Stimulated activated naive CD8-positive, alpha-beta T cell treated with anti-CD3 and anti-CD28 coated beads, Interleukin-15, Interleukin-2, amounts not matched to agents 100 ng/mL and 50 ng/mL, for 24 hours (primary cell): ENCODE results near the gene OR51B5.
"Not testable (repeated sequence)": the region's sequence is repeated elsewhere in the genome, so short reads cannot be mapped to it uniquely, and the experiment has no call there.

Experiments
- H3K27ac Mint-ChIP-seq: one replicate; pipeline ENCODE4 v1.8.0; 2021; ENCODE audit warnings: mild to moderate bottlenecking, mixed read lengths
- H3K27me3 Mint-ChIP-seq: one replicate; pipeline ENCODE4 v1.8.0; 2021; ENCODE audit warnings: mixed read lengths
- H3K36me3 Mint-ChIP-seq: one replicate; pipeline ENCODE4 v1.8.0; 2021; ENCODE audit warnings: low read depth, mixed read lengths
- H3K4me1 Mint-ChIP-seq: one replicate; pipeline ENCODE4 v1.8.0; 2021; ENCODE audit warnings: low read depth, mixed read lengths
- H3K4me3 Mint-ChIP-seq: one replicate; pipeline ENCODE4 v1.8.0; 2021; ENCODE audit warnings: mild to moderate bottlenecking, mixed read lengths
- H3K9me3 Mint-ChIP-seq: one replicate; pipeline ENCODE4 v1.8.0; 2021; ENCODE audit warnings: mixed read lengths

Gene OR51B5

GRCh38 chr11:5343474-5344335 lies at the start of gene OR51B5:
OR51B5 (minus strand) TSS chr11:5343524; CDS start chr11:5343524, 0 bp downstream.
- no peak within 1 kb of the TSS for H3K27ac Mint-ChIP-seq
- H3K36me3 Mint-ChIP-seq, result no peaks in the 10 kb centered on the region
- no peaks in the 10 kb centered on the region for H3K9me3 Mint-ChIP-seq
- H3K27me3 Mint-ChIP-seq, result peaks cover 4% of the 10 kb centered on the region
- no peak within 1 kb of the TSS for H3K4me3 Mint-ChIP-seq
- H3K4me1 Mint-ChIP-seq, result no peaks in the 10 kb centered on the region

- no peak overlapping the region for H3K4me3 Mint-ChIP-seq
- no peaks in the 10 kb centered on the region for H3K36me3 Mint-ChIP-seq
- H3K4me1 Mint-ChIP-seq, result no peaks in the 10 kb centered on the region
- no peaks in the 10 kb centered on the region for H3K27me3 Mint-ChIP-seq
- no peak overlapping the region for H3K27ac Mint-ChIP-seq
- H3K9me3 Mint-ChIP-seq, result no peaks in the 10 kb centered on the region
These were observed 46.9 kb upstream of the OR51B5 start for GRCh38 chr11:5390210-5390609.

GRCh38 chr11:5384335-5384734 lies 41.0 kb upstream of the OR51B5 start:
- Mint-ChIP-seq H3K4me3 (no peak overlapping the region), H3K27ac (no peak overlapping the region), H3K9me3 (no peaks in the 10 kb centered on the region), H3K4me1 (no peaks in the 10 kb centered on the region), H3K36me3 (no peaks in the 10 kb centered on the region), H3K27me3 (no peaks in the 10 kb centered on the region)

GRCh38 chr11:5383576-5383975 lies 40.3 kb upstream of the OR51B5 start, which contains the start of gene OR51M1:
OR51M1 (plus strand) TSS chr11:5383812; CDS start chr11:5389399, 5,587 bp downstream.
- Mint-ChIP-seq H3K4me3 (no peak within 1 kb of the TSS), H3K4me1 (no peaks in the 10 kb centered on the region), H3K36me3 (no peaks in the 10 kb centered on the region), H3K9me3 (no peaks in the 10 kb centered on the region), H3K27me3 (no peaks in the 10 kb centered on the region), H3K27ac (no peak within 1 kb of the TSS)

- Mint-ChIP-seq H3K27me3 (no peaks in the 10 kb centered on the region), H3K27ac (no peak overlapping the region), H3K4me1 (no peaks in the 10 kb centered on the region), H3K4me3 (no peak overlapping the region), H3K9me3 (no peaks in the 10 kb centered on the region), H3K36me3 (no peaks in the 10 kb centered on the region)
These were observed 37.5 kb upstream of the OR51B5 start for GRCh38 chr11:5380740-5381342.

GRCh38 chr11:5369789-5370188 lies 26.5 kb upstream of the OR51B5 start:
- H3K4me1 Mint-ChIP-seq, result no peaks in the 10 kb centered on the region
- no peak overlapping the region for H3K4me3 Mint-ChIP-seq
- no peaks in the 10 kb centered on the region for H3K36me3 Mint-ChIP-seq
- H3K27ac Mint-ChIP-seq, result no peak overlapping the region
- H3K27me3 Mint-ChIP-seq, result peaks cover 10% of the 10 kb centered on the region
- peaks cover 6% of the 10 kb centered on the region for H3K9me3 Mint-ChIP-seq

GRCh38 chr11:5368502-5369043 lies 25.2 kb upstream of the OR51B5 start:
- H3K27ac Mint-ChIP-seq, result no peak overlapping the region

GRCh38 chr11:5367448-5368074 lies 24.2 kb upstream of the OR51B5 start:
- no peaks in the 10 kb centered on the region for H3K4me1 Mint-ChIP-seq
- H3K27ac Mint-ChIP-seq, result no peak overlapping the region
- no peaks in the 10 kb centered on the region for H3K36me3 Mint-ChIP-seq
- no peak overlapping the region for H3K4me3 Mint-ChIP-seq
- peaks cover 4% of the 10 kb centered on the region for H3K27me3 Mint-ChIP-seq
- peaks cover under 1% of the 10 kb centered on the region for H3K9me3 Mint-ChIP-seq

More at GRCh38 chr11:5368502-5369043, 25.2 kb upstream of the OR51B5 start:
- no peaks in the 10 kb centered on the region for H3K36me3 Mint-ChIP-seq
- peaks cover 6% of the 10 kb centered on the region for H3K9me3 Mint-ChIP-seq
- H3K27me3 Mint-ChIP-seq, result peaks cover 4% of the 10 kb centered on the region
- H3K4me3 Mint-ChIP-seq, result no peak overlapping the region
- no peaks in the 10 kb centered on the region for H3K4me1 Mint-ChIP-seq

- peaks cover 6% of the 10 kb centered on the region for H3K9me3 Mint-ChIP-seq
- no peaks in the 10 kb centered on the region for H3K36me3 Mint-ChIP-seq
- peaks cover 4% of the 10 kb centered on the region for H3K27me3 Mint-ChIP-seq
- H3K4me3 Mint-ChIP-seq, result no peak overlapping the region
- no peak overlapping the region for H3K27ac Mint-ChIP-seq
- H3K4me1 Mint-ChIP-seq, result no peaks in the 10 kb centered on the region
These were observed 23.5 kb upstream of the OR51B5 start for GRCh38 chr11:5366856-5367255.

GRCh38 chr11:5366365-5366764 lies 23.0 kb upstream of the OR51B5 start:
- not testable (repeated sequence) for H3K4me1 Mint-ChIP-seq, H3K27ac Mint-ChIP-seq, H3K9me3 Mint-ChIP-seq, H3K4me3 Mint-ChIP-seq, H3K36me3 Mint-ChIP-seq, H3K27me3 Mint-ChIP-seq

GRCh38 chr11:5364214-5364613 lies 20.9 kb upstream of the OR51B5 start:
- Mint-ChIP-seq H3K9me3 (peaks cover 6% of the 10 kb centered on the region), H3K27me3 (peaks cover 4% of the 10 kb centered on the region), H3K4me1 (no peaks in the 10 kb centered on the region), H3K4me3 (no peak overlapping the region), H3K27ac (no peak overlapping the region), H3K36me3 (no peaks in the 10 kb centered on the region)

- Mint-ChIP-seq H3K36me3 (no peaks in the 10 kb centered on the region), H3K4me1 (no peaks in the 10 kb centered on the region), H3K27me3 (peaks cover 4% of the 10 kb centered on the region), H3K9me3 (peaks cover 6% of the 10 kb centered on the region), H3K27ac (no peak overlapping the region), H3K4me3 (no peak overlapping the region)
These were observed 20.4 kb upstream of the OR51B5 start for GRCh38 chr11:5363679-5364078.

GRCh38 chr11:5362017-5362625 lies 18.8 kb upstream of the OR51B5 start:
- no peaks in the 10 kb centered on the region for H3K4me1 Mint-ChIP-seq

GRCh38 chr11:5356031-5356430 lies 12.7 kb upstream of the OR51B5 start:
- H3K27ac Mint-ChIP-seq, H3K4me1 Mint-ChIP-seq, H3K4me3 Mint-ChIP-seq, H3K9me3 Mint-ChIP-seq, H3K36me3 Mint-ChIP-seq: not testable (repeated sequence)
- peaks cover 12% of the 10 kb centered on the region for H3K27me3 Mint-ChIP-seq

More at GRCh38 chr11:5362017-5362625, 18.8 kb upstream of the OR51B5 start:
- peaks cover 4% of the 10 kb centered on the region for H3K27me3 Mint-ChIP-seq
- H3K9me3 Mint-ChIP-seq, result peaks cover 6% of the 10 kb centered on the region
- H3K4me3 Mint-ChIP-seq, result no peak overlapping the region
- H3K36me3 Mint-ChIP-seq, result no peaks in the 10 kb centered on the region
- no peak overlapping the region for H3K27ac Mint-ChIP-seq
